ENCODE results near the gene MLF1. TPM values are rescaled to one million over a fixed set of nuclear protein-coding genes. Genes with fewer than 3 reads are reported as not detected.
"Not testable (repeated sequence)": the region's sequence is repeated elsewhere in the genome, so short reads cannot be mapped to it uniquely, and the experiment has no call there.

The MLF1 gene
- total RNA-seq, 1 experiment from 2014 or later, result 53.0 TPM

GRCh38 chr3:158548691-158549090 lies 22.3 kb upstream of the MLF1 start:
- H3K4me1 Mint-ChIP-seq (ENCODE audit: low read depth, unreplicated experiment), result no peaks in the 10 kb centered on the region
- no peaks in the 10 kb centered on the region for H3K36me3 Mint-ChIP-seq (ENCODE audit: insufficient read depth, unreplicated experiment)
- CTCF ChIA-PET, result interaction anchor here (0.7 kb wide), 1 partner anchor 27 kb away, joined by 3 read pairs; no protein-coding TSS in a partner anchor
- H3K9me3 Mint-ChIP-seq (ENCODE audit: low read depth, unreplicated experiment), result peaks cover 2% of the 10 kb centered on the region
- no peaks in the 10 kb centered on the region for H3K27me3 Mint-ChIP-seq (ENCODE audit: unreplicated experiment)
- no peak for TF ChIP-seq CTCF (IDR thresholded peaks at IDR 0.05; ENCODE audit: unreplicated experiment)
- intact Hi-C loops (cut with micrococcal nuclease; ENCODE audit: unreplicated experiment), result no loop called here
- DNase-seq, result no peak
- H3K27ac Mint-ChIP-seq (ENCODE audit: unreplicated experiment), result no peak overlapping the region
- BruUV-seq (replicated peaks), result no TSS peak
- no peak overlapping the region for H3K4me3 Mint-ChIP-seq (ENCODE audit: low read depth, unreplicated experiment)

GRCh38 chr3:158549938-158550337 lies 21.1 kb upstream of the MLF1 start:
- H3K27me3 Mint-ChIP-seq (ENCODE audit: unreplicated experiment); H3K27ac Mint-ChIP-seq (ENCODE audit: unreplicated experiment); H3K4me3 Mint-ChIP-seq (ENCODE audit: low read depth, unreplicated experiment); BruUV-seq (replicated peaks); DNase-seq; H3K9me3 Mint-ChIP-seq (ENCODE audit: low read depth, unreplicated experiment); H3K36me3 Mint-ChIP-seq (ENCODE audit: insufficient read depth, unreplicated experiment); intact Hi-C loops (cut with micrococcal nuclease; ENCODE audit: unreplicated experiment); H3K4me1 Mint-ChIP-seq (ENCODE audit: low read depth, unreplicated experiment): not testable (repeated sequence)
- CTCF ChIA-PET, result interaction anchor here (1.6 kb wide), 1 partner anchor 18 kb away, joined by 3 read pairs; no protein-coding TSS in a partner anchor

- peaks cover 2% of the 10 kb centered on the region for H3K9me3 Mint-ChIP-seq (ENCODE audit: low read depth, unreplicated experiment)
- BruUV-seq (replicated peaks), result no TSS peak
- H3K27ac Mint-ChIP-seq (ENCODE audit: unreplicated experiment), result no peak overlapping the region
- CTCF ChIA-PET, result no interaction called here
- intact Hi-C loops (cut with micrococcal nuclease; ENCODE audit: unreplicated experiment), result no loop called here
- no peak for DNase-seq
- no peaks in the 10 kb centered on the region for H3K36me3 Mint-ChIP-seq (ENCODE audit: insufficient read depth, unreplicated experiment)
- TF ChIP-seq CTCF (IDR thresholded peaks at IDR 0.05; ENCODE audit: unreplicated experiment), result no peak
- no peak overlapping the region for H3K4me3 Mint-ChIP-seq (ENCODE audit: low read depth, unreplicated experiment)
- H3K4me1 Mint-ChIP-seq (ENCODE audit: low read depth, unreplicated experiment), result no peaks in the 10 kb centered on the region
- H3K27me3 Mint-ChIP-seq (ENCODE audit: unreplicated experiment), result no peaks in the 10 kb centered on the region
Measured at GRCh38 chr3:158552124-158552523, 18.9 kb upstream of the MLF1 start.

GRCh38 chr3:158559504-158559903 lies 11.5 kb upstream of the MLF1 start:
- Mint-ChIP-seq H3K36me3 (ENCODE audit: insufficient read depth, unreplicated experiment) (no peaks in the 10 kb centered on the region), H3K4me3 (ENCODE audit: low read depth, unreplicated experiment) (no peak overlapping the region), H3K27ac (ENCODE audit: unreplicated experiment) (no peak overlapping the region), H3K4me1 (ENCODE audit: low read depth, unreplicated experiment) (no peaks in the 10 kb centered on the region), H3K27me3 (ENCODE audit: unreplicated experiment) (no peaks in the 10 kb centered on the region), H3K9me3 (ENCODE audit: low read depth, unreplicated experiment) (no peaks in the 10 kb centered on the region)
- no peak for TF ChIP-seq CTCF (IDR thresholded peaks at IDR 0.05; ENCODE audit: unreplicated experiment)
- intact Hi-C loops (cut with micrococcal nuclease; ENCODE audit: unreplicated experiment), result no loop called here
- CTCF ChIA-PET, result interaction anchor here (1.0 kb wide), 1 partner anchor 12 kb away, joined by 3 read pairs; the partner anchor contains the start of gene MLF1
- no TSS peak for BruUV-seq (replicated peaks)
- DNase-seq, result no peak

- Mint-ChIP-seq H3K9me3 (ENCODE audit: low read depth, unreplicated experiment) (peaks cover 4% of the 10 kb centered on the region), H3K4me1 (ENCODE audit: low read depth, unreplicated experiment) (no peaks in the 10 kb centered on the region), H3K27me3 (ENCODE audit: unreplicated experiment) (no peaks in the 10 kb centered on the region), H3K4me3 (ENCODE audit: low read depth, unreplicated experiment) (no peak overlapping the region), H3K36me3 (ENCODE audit: insufficient read depth, unreplicated experiment) (no peaks in the 10 kb centered on the region), H3K27ac (ENCODE audit: unreplicated experiment) (no peak overlapping the region)
- DNase-seq, result no peak
- no TSS peak for BruUV-seq (replicated peaks)
- intact Hi-C loops (cut with micrococcal nuclease; ENCODE audit: unreplicated experiment), result no loop called here
- CTCF ChIA-PET, result interaction anchor here (1.4 kb wide), 1 partner anchor 10 kb away, joined by 5 read pairs; the partner anchor contains the start of gene MLF1
- no peak for TF ChIP-seq CTCF (IDR thresholded peaks at IDR 0.05; ENCODE audit: unreplicated experiment)
Measured at GRCh38 chr3:158560979-158561378, 10.0 kb upstream of the MLF1 start.
